Measurements from ENCODE around the gene GIMAP8. TPM values are rescaled to one million over a fixed set of nuclear protein-coding genes. Genes with fewer than 3 reads are reported as not detected.

The GIMAP8 gene
- total RNA-seq, 1 experiment from 2014 or later, result not detected

- Histone ChIP-seq H3K4me1 (no peaks in the 10 kb centered on the region), H3K27ac (no peak overlapping the region), H3K36me3 (no peaks in the 10 kb centered on the region), H3K4me3 (no peak overlapping the region), H3K27me3 (no peaks in the 10 kb centered on the region; the same call in 1 of the 2 replicates), H3K9me3 (replicated peaks) (peaks cover 5% of the 10 kb centered on the region; the same call in 1 of the 2 replicates)
- DNase-seq, result no peak
Observed at GRCh38 chr7:150458235-150458634, 7.8 kb downstream of the GIMAP8 start.

- H3K27ac ChIP-seq, result no peak overlapping the region
- H3K4me1 ChIP-seq, result no peaks in the 10 kb centered on the region
- H3K9me3 ChIP-seq (replicated peaks), result peaks cover 5% of the 10 kb centered on the region; the same call in 1 of the 2 replicates
- H3K36me3 ChIP-seq, result no peaks in the 10 kb centered on the region
- H3K27me3 ChIP-seq, result no peaks in the 10 kb centered on the region
- no peak overlapping the region for H3K4me3 ChIP-seq
- DNase-seq, result no peak
Observed at GRCh38 chr7:150458756-150459155, 8.3 kb downstream of the GIMAP8 start.

GRCh38 chr7:150461520-150461919 lies 11.1 kb downstream of the GIMAP8 start:
- Histone ChIP-seq H3K4me1 (no peaks in the 10 kb centered on the region), H3K27ac (no peak overlapping the region), H3K27me3 (no peaks in the 10 kb centered on the region), H3K9me3 (replicated peaks) (peaks cover 5% of the 10 kb centered on the region; the same call in 1 of the 2 replicates), H3K4me3 (no peak overlapping the region), H3K36me3 (no peaks in the 10 kb centered on the region)
- DNase-seq, result no peak

GRCh38 chr7:150462413-150462812 lies 12.0 kb downstream of the GIMAP8 start:
- Histone ChIP-seq H3K27me3 (0 out of 2 replicates have a peak, but pooled peaks cover 6% of the 10 kb centered on the region), H3K9me3 (replicated peaks) (peaks cover 5% of the 10 kb centered on the region; the same call in 1 of the 2 replicates), H3K36me3 (no peaks in the 10 kb centered on the region), H3K27ac (no peak overlapping the region), H3K4me1 (no peaks in the 10 kb centered on the region), H3K4me3 (no peak overlapping the region)
- no peak for DNase-seq

GRCh38 chr7:150463461-150463860 lies 13.0 kb downstream of the GIMAP8 start:
- 0 out of 2 replicates have a peak, but pooled peaks cover 8% of the 10 kb centered on the region for H3K27me3 ChIP-seq
- H3K4me1 ChIP-seq, result no peaks in the 10 kb centered on the region
- no peak for DNase-seq
- H3K9me3 ChIP-seq (replicated peaks), result peaks cover 5% of the 10 kb centered on the region; the same call in 1 of the 2 replicates
- no peak overlapping the region for H3K27ac ChIP-seq
- no peak overlapping the region for H3K4me3 ChIP-seq
- no peaks in the 10 kb centered on the region for H3K36me3 ChIP-seq

- Histone ChIP-seq H3K27me3 (peaks cover 13% of the 10 kb centered on the region; the same call in 1 of the 2 replicates), H3K9me3 (replicated peaks) (peaks cover 5% of the 10 kb centered on the region; the same call in 1 of the 2 replicates), H3K4me3 (no peak overlapping the region), H3K27ac (no peak overlapping the region), H3K36me3 (no peaks in the 10 kb centered on the region), H3K4me1 (no peaks in the 10 kb centered on the region)
- no peak for DNase-seq
Observed at GRCh38 chr7:150464962-150465361, 14.5 kb downstream of the GIMAP8 start.

GRCh38 chr7:150465414-150465813 lies 15.0 kb downstream of the GIMAP8 start:
- H3K4me1 ChIP-seq, result no peaks in the 10 kb centered on the region
- H3K9me3 ChIP-seq (replicated peaks), result peaks cover 5% of the 10 kb centered on the region; the same call in 1 of the 2 replicates
- no peak for DNase-seq
- no peaks in the 10 kb centered on the region for H3K36me3 ChIP-seq
- peaks cover 13% of the 10 kb centered on the region; the same call in 1 of the 2 replicates for H3K27me3 ChIP-seq
- H3K27ac ChIP-seq, result no peak overlapping the region
- H3K4me3 ChIP-seq, result no peak overlapping the region

GRCh38 chr7:150466477-150466876 lies 16.0 kb downstream of the GIMAP8 start:
- peaks cover 17% of the 10 kb centered on the region; the same call in 1 of the 2 replicates for H3K27me3 ChIP-seq
- DNase-seq, result no peak
- H3K4me1 ChIP-seq, result no peaks in the 10 kb centered on the region
- H3K9me3 ChIP-seq (replicated peaks), result peaks cover 5% of the 10 kb centered on the region; the same call in 1 of the 2 replicates
- no peaks in the 10 kb centered on the region for H3K36me3 ChIP-seq
- H3K27ac ChIP-seq, result no peak overlapping the region
- H3K4me3 ChIP-seq, result no peak overlapping the region

- Histone ChIP-seq H3K9me3 (replicated peaks) (no peaks in the 10 kb centered on the region), H3K27me3 (peaks cover 17% of the 10 kb centered on the region; the same call in 1 of the 2 replicates), H3K4me3 (no peak overlapping the region), H3K36me3 (no peaks in the 10 kb centered on the region), H3K27ac (no peak overlapping the region), H3K4me1 (no peaks in the 10 kb centered on the region)
- no peak for DNase-seq
Observed at GRCh38 chr7:150468241-150468640, 17.8 kb downstream of the GIMAP8 start.

- Histone ChIP-seq H3K4me1 (no peaks in the 10 kb centered on the region), H3K4me3 (no peak overlapping the region), H3K36me3 (no peaks in the 10 kb centered on the region), H3K9me3 (replicated peaks) (no peaks in the 10 kb centered on the region), H3K27ac (no peak overlapping the region), H3K27me3 (peaks cover 27% of the 10 kb centered on the region; the same call in 1 of the 2 replicates)
- no peak for DNase-seq
Observed at GRCh38 chr7:150471886-150472285, 21.5 kb downstream of the GIMAP8 start.

GRCh38 chr7:150473902-150474301 lies 23.5 kb downstream of the GIMAP8 start:
- no peaks in the 10 kb centered on the region for H3K36me3 ChIP-seq
- H3K27me3 ChIP-seq, result peaks cover 30% of the 10 kb centered on the region
- H3K4me3 ChIP-seq, result no peak overlapping the region
- no peaks in the 10 kb centered on the region for H3K4me1 ChIP-seq
- no peak overlapping the region for H3K27ac ChIP-seq
- no peak for DNase-seq
- no peaks in the 10 kb centered on the region for H3K9me3 ChIP-seq (replicated peaks)

- Histone ChIP-seq H3K9me3 (replicated peaks) (no peaks in the 10 kb centered on the region), H3K36me3 (no peaks in the 10 kb centered on the region), H3K4me3 (no peak overlapping the region), H3K4me1 (no peaks in the 10 kb centered on the region), H3K27me3 (peaks cover 25% of the 10 kb centered on the region), H3K27ac (no peak overlapping the region)
- DNase-seq, result no peak
Observed at GRCh38 chr7:150476285-150476684, 25.9 kb downstream of the GIMAP8 start.

- DNase-seq, result no peak
- no peak overlapping the region for H3K27ac ChIP-seq
- H3K4me1 ChIP-seq, result no peaks in the 10 kb centered on the region
- H3K27me3 ChIP-seq, result peaks cover 25% of the 10 kb centered on the region
- H3K9me3 ChIP-seq (replicated peaks), result no peaks in the 10 kb centered on the region
- no peaks in the 10 kb centered on the region for H3K36me3 ChIP-seq
- no peak overlapping the region for H3K4me3 ChIP-seq
Observed at GRCh38 chr7:150476819-150477631, 26.6 kb downstream of the GIMAP8 start.

- no peak for DNase-seq
- H3K4me3 ChIP-seq, result no peak overlapping the region
- peaks cover 25% of the 10 kb centered on the region for H3K27me3 ChIP-seq
- H3K27ac ChIP-seq, result no peak overlapping the region
- no peaks in the 10 kb centered on the region for H3K36me3 ChIP-seq
- no peaks in the 10 kb centered on the region for H3K4me1 ChIP-seq
- no peaks in the 10 kb centered on the region for H3K9me3 ChIP-seq (replicated peaks)
Observed at GRCh38 chr7:150479023-150479716, 28.7 kb downstream of the GIMAP8 start.

All from SJCRH30 (cell line).